Measurements from ENCODE around the gene CTSO. TPM values are rescaled to one million over a fixed set of nuclear protein-coding genes. Genes with fewer than 3 reads are reported as not detected.

Gene CTSO
- total and polyA plus RNA-seq, 2 experiments from 2014 or later: 0.44 to 0.83 TPM

- TF ChIP-seq ZNF462 (CRISPR knock-in tag; IDR thresholded peaks at IDR 0.05) (no peak), ZNF331 (CRISPR knock-in tag; IDR thresholded peaks at IDR 0.05; ENCODE audit: low read depth) (no peak), JUNB (IDR thresholded peaks at IDR 0.05; ENCODE audit: unreplicated experiment) (no peak), STAT1 (IDR thresholded peaks at IDR 0.05; ENCODE audit: unreplicated experiment) (no peak)
These were observed 2.8 kb upstream of the CTSO start (continued) for GRCh38 chr4:155956461-155956860.

GRCh38 chr4:155954939-155955338 lies 1.3 kb upstream of the CTSO start:
- Histone ChIP-seq H4K20me1 (replicated peaks; ENCODE audit: insufficient read depth) (no peaks in the 10 kb centered on the region), H3K4me1 (ENCODE audit: insufficient read depth) (no peaks in the 10 kb centered on the region; the same call in 1 of the 2 replicates), H3K4me3 (no peak overlapping the region), H3K4me2 (no peak overlapping the region), H3K9me2 (ENCODE audit: insufficient read depth) (no peaks in the 10 kb centered on the region), H3K36me3 (ENCODE audit: insufficient read depth) (no peaks in the 10 kb centered on the region), H3K27me3 (ENCODE audit: insufficient read depth) (no peaks in the 10 kb centered on the region), H3K27ac (ENCODE audit: low read depth) (no peak overlapping the region), H3F3A (replicated peaks; ENCODE audit: low read depth) (no peaks in the 10 kb centered on the region), H3K79me2 (replicated peaks; ENCODE audit: insufficient read depth) (no peaks in the 10 kb centered on the region), H2AFZ (no peak overlapping the region)
- Mint-ChIP-seq H3K4me1 (no peaks in the 10 kb centered on the region), H3K27ac (no peak overlapping the region), H3K27me3 (ENCODE audit: insufficient read depth, low read depth, poor library complexity) (peaks cover 3% of the 10 kb centered on the region), H3K9me3 (no peaks in the 10 kb centered on the region), H3K36me3 (ENCODE audit: low read depth) (no peaks in the 10 kb centered on the region), H3K4me3 (no peak overlapping the region)
- no peak for DNase-seq (ENCODE audit: low spot score)
- no peak for ATAC-seq
- TF ChIP-seq ZNF114 (CRISPR knock-in tag; IDR thresholded peaks at IDR 0.05): no peak
- no peak for TF ChIP-seq EZH2phosphoT487 (IDR thresholded peaks at IDR 0.05; ENCODE audit: unreplicated experiment)
- TF ChIP-seq ZNF331 (CRISPR knock-in tag; IDR thresholded peaks at IDR 0.05; ENCODE audit: low read depth): no peak
- TF ChIP-seq POLR2AphosphoS5 (IDR thresholded peaks at IDR 0.05; ENCODE audit: low read depth): no peak
- TF ChIP-seq ETS1 (IDR thresholded peaks at IDR 0.05): no peak
- no peak for TF ChIP-seq NANOG (IDR thresholded peaks at IDR 0.05; ENCODE audit: borderline replicate concordance)
- no peak for TF ChIP-seq CTCF (conservative IDR thresholded peaks at IDR 0.05; ENCODE audit: low read depth in 2 of 2)
- TF ChIP-seq REST (IDR thresholded peaks at IDR 0.05; ENCODE audit: unreplicated experiment): no peak
- TF ChIP-seq EZH2 (IDR thresholded peaks at IDR 0.05; ENCODE audit: low read depth, unreplicated experiment): no peak

All from GM23338 (cell line).